ENCODE results near the gene WDR59.

Gene WDR59

DNA sequence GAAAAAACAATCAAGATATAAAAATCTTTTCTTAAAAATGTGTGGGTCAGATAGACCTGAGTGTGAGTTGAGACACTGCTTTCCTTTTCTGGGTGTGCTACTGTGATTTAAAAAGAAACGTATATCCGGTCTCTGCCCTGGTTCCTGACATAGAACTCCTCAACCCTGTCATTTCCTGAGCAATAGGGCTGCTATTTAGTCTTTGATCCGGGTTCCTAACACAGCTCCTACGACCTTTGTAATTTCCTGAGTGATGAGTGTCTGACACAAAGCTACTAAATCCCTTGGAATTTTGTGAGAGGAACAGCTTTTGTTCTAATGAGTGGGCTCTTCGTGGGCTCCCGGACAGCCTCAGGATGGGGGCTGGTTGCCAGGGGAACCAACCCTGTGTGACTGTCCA, 116.4 kb downstream of the WDR59 start:
- ChIA-PET POLR2A (no interaction called here), CTCF (interaction anchor here (0.8 to 1.0 kb wide), 3 partner anchors 8 to 56 kb away, joined by 3 to 6 read pairs (median 4); no protein-coding TSS in a partner anchor)
- H3K4me1 ChIP-seq (ENCODE audit: control insufficient read depth, insufficient read depth, low read length) = no peaks in the 10 kb centered on the region

DNA sequence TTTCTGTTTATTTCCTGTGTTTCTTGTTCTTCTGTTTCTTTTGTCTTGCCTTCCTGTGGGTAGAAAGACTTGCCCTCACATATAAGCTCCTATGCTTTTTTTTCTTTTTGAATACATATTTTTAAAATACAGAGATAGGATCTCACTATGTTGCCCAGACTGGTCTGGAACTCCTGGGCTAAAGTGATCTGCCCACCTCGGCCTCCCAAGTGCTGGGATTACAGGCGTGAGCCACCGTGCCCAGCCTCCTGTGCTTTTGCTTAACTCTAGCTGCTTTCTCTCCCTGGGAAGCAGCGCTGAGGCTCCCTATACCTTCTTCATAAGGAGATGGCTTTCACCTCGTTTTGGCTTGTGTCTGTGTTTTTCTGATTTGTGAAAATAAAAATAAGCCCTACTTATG, 116.9 kb downstream of the WDR59 start:
- no peaks in the 10 kb centered on the region for H3K4me1 ChIP-seq (ENCODE audit: control insufficient read depth, insufficient read depth, low read length)
- peaks cover 0 to 7% of the 10 kb centered on the region in 2 experiments; a peak in 2 of 3 replicates for H3K36me3 ChIP-seq (ENCODE audit: control insufficient read depth in 2 of 2, insufficient read depth in 1 of 2, low read length in 2 of 2)
- POLR2A ChIA-PET = no interaction called here
- TF ChIP-seq ZFP41 (tag by site-specific recombination; IDR thresholded peaks at IDR 0.05; ENCODE audit: borderline replicate concordance) = no peak
- TF ChIP-seq, protein P1, sequence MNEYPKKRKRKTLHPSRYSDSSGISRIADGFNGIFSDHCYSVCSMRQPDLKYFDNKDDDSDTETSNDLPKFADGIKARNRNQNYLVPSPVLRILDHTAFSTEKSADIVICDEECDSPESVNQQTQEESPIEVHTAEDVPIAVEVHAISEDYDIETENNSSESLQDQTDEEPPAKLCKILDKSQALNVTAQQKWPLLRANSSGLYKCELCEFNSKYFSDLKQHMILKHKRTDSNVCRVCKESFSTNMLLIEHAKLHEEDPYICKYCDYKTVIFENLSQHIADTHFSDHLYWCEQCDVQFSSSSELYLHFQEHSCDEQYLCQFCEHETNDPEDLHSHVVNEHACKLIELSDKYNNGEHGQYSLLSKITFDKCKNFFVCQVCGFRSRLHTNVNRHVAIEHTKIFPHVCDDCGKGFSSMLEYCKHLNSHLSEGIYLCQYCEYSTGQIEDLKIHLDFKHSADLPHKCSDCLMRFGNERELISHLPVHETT (tag by site-specific recombination; IDR thresholded peaks at IDR 0.05) = no peak
- no peak for TF ChIP-seq GLI2 (tag by site-specific recombination; IDR thresholded peaks at IDR 0.05; ENCODE audit: borderline replicate concordance, low read depth)
- no peak for TF ChIP-seq GLIS2 (tag by site-specific recombination; IDR thresholded peaks at IDR 0.05)
- TF ChIP-seq KLF8 (tag by site-specific recombination; IDR thresholded peaks at IDR 0.05) = no peak
- TF ChIP-seq WT1 (tag by site-specific recombination; IDR thresholded peaks at IDR 0.05) = no peak
- no peak for TF ChIP-seq ZNF292 (tag by site-specific recombination; IDR thresholded peaks at IDR 0.05; ENCODE audit: borderline replicate concordance, low read depth)
- no peak for TF ChIP-seq ZNF2 (tag by site-specific recombination; IDR thresholded peaks at IDR 0.05)
- no peak for TF ChIP-seq ZNF660 (tag by site-specific recombination; IDR thresholded peaks at IDR 0.05)
- no peak overlapping the region for H3K27ac ChIP-seq (ENCODE audit: extremely low read depth, low read depth, low read length)
- H3K9me3 ChIP-seq (ENCODE audit: control insufficient read depth, insufficient read depth, low read depth, low read length) = no peaks in the 10 kb centered on the region
- H3K4me3 ChIP-seq (ENCODE audit: low read depth, low read length) = no peak overlapping the region
- CTCF ChIA-PET = interaction anchor here (0.6 to 1.0 kb wide), 4 partner anchors 9 to 55 kb away, joined by 3 to 6 read pairs (median 4); no protein-coding TSS in a partner anchor

More for the DNA sequence above, 116.4 kb downstream of the WDR59 start:
- Histone ChIP-seq H3K9me3 (ENCODE audit: control insufficient read depth, insufficient read depth, low read depth, low read length) (no peaks in the 10 kb centered on the region), H3K4me3 (ENCODE audit: low read depth, low read length) (no peak overlapping the region), H3K36me3 (ENCODE audit: control insufficient read depth in 2 of 2, insufficient read depth in 1 of 2, low read length in 2 of 2) (peaks cover 0 to 11% of the 10 kb centered on the region in 2 experiments; a peak in 2 of 3 replicates), H3K27ac (ENCODE audit: extremely low read depth, low read depth, low read length) (no peak overlapping the region)
- TF ChIP-seq ZNF37A (tag by site-specific recombination; IDR thresholded peaks at IDR 0.05) = no peak
- TF ChIP-seq, protein P1 (tag by site-specific recombination; IDR thresholded peaks at IDR 0.05) = no peak
- TF ChIP-seq, protein P2, sequence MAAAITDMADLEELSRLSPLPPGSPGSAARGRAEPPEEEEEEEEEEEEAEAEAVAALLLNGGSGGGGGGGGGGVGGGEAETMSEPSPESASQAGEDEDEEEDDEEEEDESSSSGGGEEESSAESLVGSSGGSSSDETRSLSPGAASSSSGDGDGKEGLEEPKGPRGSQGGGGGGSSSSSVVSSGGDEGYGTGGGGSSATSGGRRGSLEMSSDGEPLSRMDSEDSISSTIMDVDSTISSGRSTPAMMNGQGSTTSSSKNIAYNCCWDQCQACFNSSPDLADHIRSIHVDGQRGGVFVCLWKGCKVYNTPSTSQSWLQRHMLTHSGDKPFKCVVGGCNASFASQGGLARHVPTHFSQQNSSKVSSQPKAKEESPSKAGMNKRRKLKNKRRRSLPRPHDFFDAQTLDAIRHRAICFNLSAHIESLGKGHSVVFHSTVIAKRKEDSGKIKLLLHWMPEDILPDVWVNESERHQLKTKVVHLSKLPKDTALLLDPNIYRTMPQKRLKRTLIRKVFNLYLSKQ (tag by site-specific recombination; IDR thresholded peaks at IDR 0.05; ENCODE audit: borderline replicate concordance) = no peak
- TF ChIP-seq ZNF654 (tag by site-specific recombination; IDR thresholded peaks at IDR 0.05; ENCODE audit: low read depth) = no peak
- no peak for TF ChIP-seq ZNF223 (tag by site-specific recombination; IDR thresholded peaks at IDR 0.05)
- TF ChIP-seq ZNF175 (tag by site-specific recombination; IDR thresholded peaks at IDR 0.05) = no peak
- TF ChIP-seq ZNF140 (tag by site-specific recombination; IDR thresholded peaks at IDR 0.05) = no peak
- no peak for TF ChIP-seq OVOL3 (tag by site-specific recombination; IDR thresholded peaks at IDR 0.05)
- TF ChIP-seq GLIS2 (tag by site-specific recombination; IDR thresholded peaks at IDR 0.05) = no peak
- no peak for TF ChIP-seq ZNF394 (tag by site-specific recombination; IDR thresholded peaks at IDR 0.05; ENCODE audit: borderline replicate concordance)
- TF ChIP-seq, protein P3, sequence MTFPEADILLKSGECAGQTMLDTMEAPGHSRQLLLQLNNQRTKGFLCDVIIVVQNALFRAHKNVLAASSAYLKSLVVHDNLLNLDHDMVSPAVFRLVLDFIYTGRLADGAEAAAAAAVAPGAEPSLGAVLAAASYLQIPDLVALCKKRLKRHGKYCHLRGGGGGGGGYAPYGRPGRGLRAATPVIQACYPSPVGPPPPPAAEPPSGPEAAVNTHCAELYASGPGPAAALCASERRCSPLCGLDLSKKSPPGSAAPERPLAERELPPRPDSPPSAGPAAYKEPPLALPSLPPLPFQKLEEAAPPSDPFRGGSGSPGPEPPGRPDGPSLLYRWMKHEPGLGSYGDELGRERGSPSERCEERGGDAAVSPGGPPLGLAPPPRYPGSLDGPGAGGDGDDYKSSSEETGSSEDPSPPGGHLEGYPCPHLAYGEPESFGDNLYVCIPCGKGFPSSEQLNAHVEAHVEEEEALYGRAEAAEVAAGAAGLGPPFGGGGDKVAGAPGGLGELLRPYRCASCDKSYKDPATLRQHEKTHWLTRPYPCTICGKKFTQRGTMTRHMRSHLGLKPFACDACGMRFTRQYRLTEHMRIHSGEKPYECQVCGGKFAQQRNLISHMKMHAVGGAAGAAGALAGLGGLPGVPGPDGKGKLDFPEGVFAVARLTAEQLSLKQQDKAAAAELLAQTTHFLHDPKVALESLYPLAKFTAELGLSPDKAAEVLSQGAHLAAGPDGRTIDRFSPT (tag by site-specific recombination; IDR thresholded peaks at IDR 0.05) = no peak
- TF ChIP-seq ZNF433 (tag by site-specific recombination; IDR thresholded peaks at IDR 0.05; ENCODE audit: low read depth) = no peak
- TF ChIP-seq, protein P4, sequence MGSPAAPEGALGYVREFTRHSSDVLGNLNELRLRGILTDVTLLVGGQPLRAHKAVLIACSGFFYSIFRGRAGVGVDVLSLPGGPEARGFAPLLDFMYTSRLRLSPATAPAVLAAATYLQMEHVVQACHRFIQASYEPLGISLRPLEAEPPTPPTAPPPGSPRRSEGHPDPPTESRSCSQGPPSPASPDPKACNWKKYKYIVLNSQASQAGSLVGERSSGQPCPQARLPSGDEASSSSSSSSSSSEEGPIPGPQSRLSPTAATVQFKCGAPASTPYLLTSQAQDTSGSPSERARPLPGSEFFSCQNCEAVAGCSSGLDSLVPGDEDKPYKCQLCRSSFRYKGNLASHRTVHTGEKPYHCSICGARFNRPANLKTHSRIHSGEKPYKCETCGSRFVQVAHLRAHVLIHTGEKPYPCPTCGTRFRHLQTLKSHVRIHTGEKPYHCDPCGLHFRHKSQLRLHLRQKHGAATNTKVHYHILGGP (tag by site-specific recombination; IDR thresholded peaks at IDR 0.05) = no peak

Measured in HEK293 (cell line).